ENCODE data around the gene KDM4C. TPM values are rescaled to one million over a fixed set of nuclear protein-coding genes. Genes with fewer than 3 reads are reported as not detected.

Gene KDM4C
- total and polyA plus RNA-seq, 2 of the 8 experiments (the other 6 are each of a cell fraction or from before 2014, with no cell fraction given) = 13.0 to 26.1 TPM

- TF ChIP-seq MAX (IDR thresholded peaks at IDR 0.05) = no peak
Measured at GRCh38 chr9:6901180-6901579, 143.4 kb downstream of the KDM4C start (continued).

Data from H1 (cell line).